GM15510 (cell line): ENCODE data around the gene OSBP2.

Experiments used
- POLR2A ChIP-seq: IDR thresholded peaks from 3 replicates; pipeline ENCODE4 v1.6.1; 2011; ENCODE audit warnings: borderline replicate concordance; ENCODE audit not compliant: insufficient read length; ENCODE audit errors: extremely low read depth

OSBP2 gene

GRCh38 chr22:30673136-30673535 lies 21.5 kb upstream of the OSBP2 start:
- TF ChIP-seq POLR2A: no peak

GRCh38 chr22:30674482-30674881 lies 20.2 kb upstream of the OSBP2 start:
- TF ChIP-seq POLR2A: no peak

GRCh38 chr22:30675436-30675835 lies 19.2 kb upstream of the OSBP2 start:
- TF ChIP-seq POLR2A: no peak

- no peak for TF ChIP-seq POLR2A
Observed at GRCh38 chr22:30680991-30681770, 13.5 kb upstream of the OSBP2 start.

- TF ChIP-seq POLR2A: no peak
Observed at GRCh38 chr22:30681831-30682230, 12.8 kb upstream of the OSBP2 start.

GRCh38 chr22:30685178-30685577 lies 9.5 kb upstream of the OSBP2 start:
- no peak for TF ChIP-seq POLR2A

- no peak for TF ChIP-seq POLR2A
Observed at GRCh38 chr22:30687358-30687757, 7.3 kb upstream of the OSBP2 start.

GRCh38 chr22:30689622-30690021 lies 5.1 kb upstream of the OSBP2 start:
- no peak for TF ChIP-seq POLR2A

- TF ChIP-seq POLR2A: no peak
Observed at GRCh38 chr22:30691204-30691603, 3.5 kb upstream of the OSBP2 start.

GRCh38 chr22:30694171-30694639 lies 469 bp upstream of the OSBP2 start:
- no peak for TF ChIP-seq POLR2A

GRCh38 chr22:30695351-30695851 lies 727 bp downstream of the OSBP2 start:
- no peak for TF ChIP-seq POLR2A

GRCh38 chr22:30695871-30696655 lies 1.4 kb downstream of the OSBP2 start:
- no peak for TF ChIP-seq POLR2A

- TF ChIP-seq POLR2A: no peak
Observed at GRCh38 chr22:30697975-30698374, 3.3 kb downstream of the OSBP2 start.

GRCh38 chr22:30701872-30702271 lies 7.2 kb downstream of the OSBP2 start:
- no peak for TF ChIP-seq POLR2A

GRCh38 chr22:30702856-30703255 lies 8.2 kb downstream of the OSBP2 start:
- no peak for TF ChIP-seq POLR2A

- no peak for TF ChIP-seq POLR2A
Observed at GRCh38 chr22:30704978-30705377, 10.3 kb downstream of the OSBP2 start.
